ENCODE data around the gene TSSC4. TPM values are rescaled to one million over a fixed set of nuclear protein-coding genes. Genes with fewer than 3 reads are reported as not detected.
A peak's percentile ranks its signal among the peaks of the same experiment; 100 is the strongest.
"Not testable (repeated sequence)": the region's sequence is repeated elsewhere in the genome, so short reads cannot be mapped to it uniquely, and the experiment has no call there.

The TSSC4 gene
- total RNA-seq, 1 donor from 2014 or later = 70.8 TPM

GRCh38 chr11:2363577-2364370 lies 36.8 kb upstream of the TSSC4 start:
- Mint-ChIP-seq H3K9me3 (no peaks in the 10 kb centered on the region), H3K36me3 (ENCODE audit: low read depth) (no peaks in the 10 kb centered on the region), H3K27ac (no peak overlapping the region), H3K4me1 (ENCODE audit: low read depth) (no peaks in the 10 kb centered on the region), H3K27me3 (ENCODE audit: insufficient read depth) (no peaks in the 10 kb centered on the region), H3K4me3 (no peak overlapping the region)
- intact Hi-C loops (cut with micrococcal nuclease) = no loop called here
- no peak for DNase-seq (ENCODE audit: low spot score)

GRCh38 chr11:2364386-2364785 lies 36.2 kb upstream of the TSSC4 start:
- H3K27ac Mint-ChIP-seq; H3K4me3 Mint-ChIP-seq; DNase-seq (ENCODE audit: low spot score); intact Hi-C loops (cut with micrococcal nuclease); H3K27me3 Mint-ChIP-seq (ENCODE audit: insufficient read depth); H3K9me3 Mint-ChIP-seq; H3K36me3 Mint-ChIP-seq (ENCODE audit: low read depth); H3K4me1 Mint-ChIP-seq (ENCODE audit: low read depth): not testable (repeated sequence)

GRCh38 chr11:2365571-2366210 lies 34.9 kb upstream of the TSSC4 start:
- Mint-ChIP-seq H3K27me3 (ENCODE audit: insufficient read depth) (no peaks in the 10 kb centered on the region), H3K36me3 (ENCODE audit: low read depth) (no peaks in the 10 kb centered on the region), H3K27ac (no peak overlapping the region), H3K4me1 (ENCODE audit: low read depth) (no peaks in the 10 kb centered on the region), H3K4me3 (no peak overlapping the region), H3K9me3 (no peaks in the 10 kb centered on the region)
- DNase-seq (ENCODE audit: low spot score) = no peak
- intact Hi-C loops (cut with micrococcal nuclease) = no loop called here

- Mint-ChIP-seq H3K4me1 (ENCODE audit: low read depth) (no peaks in the 10 kb centered on the region), H3K4me3 (no peak overlapping the region), H3K36me3 (ENCODE audit: low read depth) (no peaks in the 10 kb centered on the region), H3K27ac (no peak overlapping the region), H3K9me3 (no peaks in the 10 kb centered on the region), H3K27me3 (ENCODE audit: insufficient read depth) (no peaks in the 10 kb centered on the region)
- DNase-seq (ENCODE audit: low spot score) = no peak
- intact Hi-C loops (cut with micrococcal nuclease) = no loop called here
These were observed 34.3 kb upstream of the TSSC4 start for GRCh38 chr11:2366276-2366675.

GRCh38 chr11:2366733-2367132 lies 33.8 kb upstream of the TSSC4 start:
- Mint-ChIP-seq H3K36me3 (ENCODE audit: low read depth) (no peaks in the 10 kb centered on the region), H3K4me1 (ENCODE audit: low read depth) (no peaks in the 10 kb centered on the region), H3K4me3 (no peak overlapping the region), H3K27ac (no peak overlapping the region), H3K9me3 (no peaks in the 10 kb centered on the region), H3K27me3 (ENCODE audit: insufficient read depth) (no peaks in the 10 kb centered on the region)
- intact Hi-C loops (cut with micrococcal nuclease) = no loop called here
- DNase-seq (ENCODE audit: low spot score) = no peak

- Mint-ChIP-seq H3K9me3 (no peaks in the 10 kb centered on the region), H3K27ac (no peak overlapping the region), H3K27me3 (ENCODE audit: insufficient read depth) (no peaks in the 10 kb centered on the region), H3K36me3 (ENCODE audit: low read depth) (no peaks in the 10 kb centered on the region), H3K4me3 (no peak overlapping the region), H3K4me1 (ENCODE audit: low read depth) (no peaks in the 10 kb centered on the region)
- no peak for DNase-seq (ENCODE audit: low spot score)
- intact Hi-C loops (cut with micrococcal nuclease) = no loop called here
These were observed 33.0 kb upstream of the TSSC4 start for GRCh38 chr11:2367266-2368160.

GRCh38 chr11:2368178-2368850 lies 32.2 kb upstream of the TSSC4 start:
- H3K27me3 Mint-ChIP-seq (ENCODE audit: insufficient read depth) = no peaks in the 10 kb centered on the region
- no peaks in the 10 kb centered on the region for H3K4me1 Mint-ChIP-seq (ENCODE audit: low read depth)
- no peak overlapping the region for H3K27ac Mint-ChIP-seq
- H3K4me3 Mint-ChIP-seq = no peak overlapping the region
- no peaks in the 10 kb centered on the region for H3K9me3 Mint-ChIP-seq
- intact Hi-C loops (cut with micrococcal nuclease) = no loop called here
- no peaks in the 10 kb centered on the region for H3K36me3 Mint-ChIP-seq (ENCODE audit: low read depth)
- DNase-seq (ENCODE audit: low spot score) = no peak

- intact Hi-C loops (cut with micrococcal nuclease) = no loop called here
- no peak overlapping the region for H3K4me3 Mint-ChIP-seq
These were observed 31.7 kb upstream of the TSSC4 start for GRCh38 chr11:2368851-2369180.

GRCh38 chr11:2369320-2369719 lies 31.2 kb upstream of the TSSC4 start:
- no peaks in the 10 kb centered on the region for H3K9me3 Mint-ChIP-seq
- intact Hi-C loops (cut with micrococcal nuclease) = no loop called here
- H3K4me3 Mint-ChIP-seq = no peak overlapping the region
- H3K4me1 Mint-ChIP-seq (ENCODE audit: low read depth) = no peaks in the 10 kb centered on the region
- no peak for DNase-seq (ENCODE audit: low spot score)
- no peak overlapping the region for H3K27ac Mint-ChIP-seq
- H3K36me3 Mint-ChIP-seq (ENCODE audit: low read depth) = no peaks in the 10 kb centered on the region
- H3K27me3 Mint-ChIP-seq (ENCODE audit: insufficient read depth) = peaks cover 4% of the 10 kb centered on the region

More at GRCh38 chr11:2368851-2369180, 31.7 kb upstream of the TSSC4 start:
- H3K27me3 Mint-ChIP-seq (ENCODE audit: insufficient read depth) = peaks cover 3% of the 10 kb centered on the region
- H3K9me3 Mint-ChIP-seq = no peaks in the 10 kb centered on the region
- H3K36me3 Mint-ChIP-seq (ENCODE audit: low read depth) = no peaks in the 10 kb centered on the region
- no peaks in the 10 kb centered on the region for H3K4me1 Mint-ChIP-seq (ENCODE audit: low read depth)
- no peak overlapping the region for H3K27ac Mint-ChIP-seq
- no peak for DNase-seq (ENCODE audit: low spot score)

- no peak overlapping the region for H3K27ac Mint-ChIP-seq
- H3K27me3 Mint-ChIP-seq (ENCODE audit: insufficient read depth) = peaks cover 4% of the 10 kb centered on the region
- no peaks in the 10 kb centered on the region for H3K36me3 Mint-ChIP-seq (ENCODE audit: low read depth)
- DNase-seq (ENCODE audit: low spot score) = no peak
- no peak overlapping the region for H3K4me3 Mint-ChIP-seq
- no peaks in the 10 kb centered on the region for H3K9me3 Mint-ChIP-seq
- no peaks in the 10 kb centered on the region for H3K4me1 Mint-ChIP-seq (ENCODE audit: low read depth)
- intact Hi-C loops (cut with micrococcal nuclease) = loop anchor here (10.0 kb wide), 1 partner anchor 515 kb away; the partner anchor contains the start of gene LSP1
These were observed 30.7 kb upstream of the TSSC4 start for GRCh38 chr11:2369896-2370295.

GRCh38 chr11:2374456-2375201 lies 25.9 kb upstream of the TSSC4 start:
- intact Hi-C loops (cut with micrococcal nuclease) = loop anchor here (10.0 kb wide), 1 partner anchor 520 kb away; the partner anchor contains the start of gene LSP1
- no peaks in the 10 kb centered on the region for H3K9me3 Mint-ChIP-seq
- no peak overlapping the region for H3K27ac Mint-ChIP-seq
- H3K27me3 Mint-ChIP-seq (ENCODE audit: insufficient read depth) = peaks cover 4% of the 10 kb centered on the region
- DNase-seq (ENCODE audit: low spot score) = no peak
- H3K36me3 Mint-ChIP-seq (ENCODE audit: low read depth) = peaks cover 4% of the 10 kb centered on the region
- H3K4me1 Mint-ChIP-seq (ENCODE audit: low read depth) = peaks cover 5% of the 10 kb centered on the region
- no peak overlapping the region for H3K4me3 Mint-ChIP-seq

GRCh38 chr11:2375341-2375853 lies 25.2 kb upstream of the TSSC4 start:
- Mint-ChIP-seq H3K27ac (no peak overlapping the region), H3K4me3 (peak overlapping the region; percentile 70)

More at GRCh38 chr11:2375341-2375853, 25.2 kb upstream of the TSSC4 start:
- Mint-ChIP-seq H3K27me3 (ENCODE audit: insufficient read depth) (peaks cover 4% of the 10 kb centered on the region), H3K36me3 (ENCODE audit: low read depth) (peaks cover 4% of the 10 kb centered on the region), H3K9me3 (no peaks in the 10 kb centered on the region), H3K4me1 (ENCODE audit: low read depth) (peaks cover 10% of the 10 kb centered on the region)
- intact Hi-C loops (cut with micrococcal nuclease) = loop anchor here (10.0 kb wide), 1 partner anchor 521 kb away; the partner anchor contains the start of gene LSP1
- DNase-seq (ENCODE audit: low spot score) = no peak

Data from activated T-helper 1 cell treated with anti-CD3 and anti-CD28 coated beads, Interleukin-12 subunit alpha, Interleukin-12 subunit beta, Interleukin-2, Interleukin-4 antibody, amounts not matched to agents 30 ng/mL and 10 ng/mL and 1 ng/mL, durations not matched to agents 14 hours and 24 hours and 36 hours (primary cell).